Stimulated activated CD8-positive, alpha-beta memory T cell treated with anti-CD3 and anti-CD28 coated beads, Interleukin-12 subunit alpha, Interleukin-12 subunit beta, amount 100 ng/mL, for 24 hours (primary cell): ENCODE measurements around the gene MTHFD2.
"Not testable (repeated sequence)": the region's sequence is repeated elsewhere in the genome, so short reads cannot be mapped to it uniquely, and the experiment has no call there.

Experiments used
- DNase-seq: peaks from one replicate; pipeline ENCODE4 v3.0.0-alpha.2; 2020; ENCODE audit errors: extremely low read depth

MTHFD2 gene

GRCh38 chr2:74197049-74197448 is 1.4 kb upstream of the MTHFD2 start:
- DNase-seq: no peak

DNA sequence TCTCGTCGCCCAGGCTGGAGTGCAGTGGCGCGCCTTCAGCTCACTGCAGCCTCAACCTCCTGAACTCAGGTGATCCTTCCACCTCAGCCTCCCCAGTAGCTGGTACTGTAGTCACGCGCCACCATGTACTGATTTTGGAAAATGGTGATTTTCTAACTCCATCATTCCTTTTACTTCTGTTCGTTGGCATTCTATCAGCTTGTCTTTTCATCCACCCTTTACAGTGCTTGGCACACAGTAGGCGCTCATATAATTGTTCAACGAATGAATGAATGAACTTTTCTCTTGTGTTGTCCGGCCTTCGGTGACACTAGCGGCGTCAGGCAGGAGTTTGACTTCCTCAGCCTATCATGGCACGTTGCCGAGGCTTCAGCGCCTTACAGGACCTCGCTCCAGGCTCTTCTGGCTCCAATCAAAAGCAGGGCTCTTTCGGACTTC is 373 bp upstream of the MTHFD2 start:
- no peak for DNase-seq

GRCh38 chr2:74199275-74199701 is 873 bp downstream of the MTHFD2 start:
- no peak for DNase-seq

- DNase-seq: no peak
Observed at GRCh38 chr2:74199871-74200305, 1.5 kb downstream of the MTHFD2 start.

DNA sequence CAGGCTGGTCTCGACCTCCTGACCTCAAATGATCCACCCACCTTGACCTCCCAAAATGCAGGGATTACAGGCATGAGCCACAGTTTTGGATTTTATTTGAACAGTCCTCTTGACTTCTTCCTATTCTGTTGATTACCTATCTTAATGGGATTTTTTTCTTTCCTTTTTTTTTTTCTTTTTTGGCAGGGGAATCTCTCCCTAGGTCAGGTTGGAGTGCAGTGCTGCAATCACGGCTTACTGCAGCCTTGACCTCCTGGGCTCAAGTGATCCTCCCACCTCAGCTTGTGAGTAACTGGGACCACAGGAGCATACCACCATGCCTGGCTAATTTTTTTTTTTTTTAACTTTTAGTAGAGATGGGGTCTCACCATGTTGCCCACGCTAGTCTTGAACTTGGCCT is 2.8 kb downstream of the MTHFD2 start:
- DNase-seq: no peak

DNA sequence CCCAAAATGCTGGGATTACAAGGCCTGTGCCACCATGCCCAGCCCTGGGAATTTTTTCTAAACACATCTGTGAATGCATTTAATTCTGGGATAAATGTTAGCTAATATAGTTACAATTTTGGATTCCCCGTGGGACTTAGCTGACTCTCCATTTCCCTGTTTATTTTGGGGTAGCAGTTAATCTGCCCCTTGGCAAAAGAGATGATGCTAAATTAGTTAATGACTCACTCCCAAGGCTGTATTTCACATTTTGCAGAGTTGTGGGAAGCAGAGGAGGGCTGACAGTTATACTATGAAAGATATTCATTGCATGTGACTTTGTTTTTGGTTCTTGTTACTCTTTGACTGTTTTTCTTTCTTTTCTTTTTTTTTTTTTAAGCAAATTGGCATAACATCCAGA is 3.2 kb downstream of the MTHFD2 start:
- no peak for DNase-seq

GRCh38 chr2:74204436-74204835 is 6.0 kb downstream of the MTHFD2 start:
- no peak for DNase-seq

DNA sequence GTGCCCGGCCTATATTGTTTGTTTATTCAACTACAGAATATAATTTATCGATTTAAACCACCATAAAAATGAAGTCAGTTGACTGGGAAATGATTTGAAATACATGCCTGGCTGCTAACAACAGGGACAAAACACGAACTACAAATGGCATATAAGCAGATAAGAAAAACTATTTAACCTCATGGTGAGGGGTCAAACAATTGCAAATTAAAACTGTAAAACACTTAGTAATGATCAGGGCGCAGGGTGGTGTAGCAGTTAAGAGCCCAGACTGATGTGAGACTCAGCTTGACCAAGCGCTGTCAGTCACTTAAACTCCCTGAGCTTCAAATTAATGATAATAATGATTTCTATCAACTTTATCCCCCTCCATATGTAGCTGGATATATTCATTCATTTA is 6.7 kb downstream of the MTHFD2 start:
- no peak for DNase-seq

DNA sequence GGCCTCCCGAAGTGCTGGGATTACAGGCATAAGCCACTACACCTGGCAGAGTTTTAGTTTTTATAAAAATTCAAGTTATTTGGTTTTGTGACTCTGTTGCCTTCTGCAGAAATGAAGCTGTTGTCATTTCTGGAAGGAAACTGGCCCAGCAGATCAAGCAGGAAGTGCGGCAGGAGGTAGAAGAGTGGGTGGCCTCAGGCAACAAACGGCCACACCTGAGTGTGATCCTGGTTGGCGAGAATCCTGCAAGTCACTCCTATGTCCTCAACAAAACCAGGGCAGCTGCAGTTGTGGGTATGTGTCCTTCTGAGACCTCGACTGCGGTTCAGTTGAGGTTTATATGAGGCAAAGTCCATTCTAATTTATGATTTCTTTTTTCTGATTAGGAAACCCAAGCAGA is 7.2 kb downstream of the MTHFD2 start:
- no peak for DNase-seq

GRCh38 chr2:74206180-74206688 is 7.8 kb downstream of the MTHFD2 start:
- no peak for DNase-seq

- no peak for DNase-seq
Observed at GRCh38 chr2:74212702-74213410, 14.4 kb downstream of the MTHFD2 start.

DNA sequence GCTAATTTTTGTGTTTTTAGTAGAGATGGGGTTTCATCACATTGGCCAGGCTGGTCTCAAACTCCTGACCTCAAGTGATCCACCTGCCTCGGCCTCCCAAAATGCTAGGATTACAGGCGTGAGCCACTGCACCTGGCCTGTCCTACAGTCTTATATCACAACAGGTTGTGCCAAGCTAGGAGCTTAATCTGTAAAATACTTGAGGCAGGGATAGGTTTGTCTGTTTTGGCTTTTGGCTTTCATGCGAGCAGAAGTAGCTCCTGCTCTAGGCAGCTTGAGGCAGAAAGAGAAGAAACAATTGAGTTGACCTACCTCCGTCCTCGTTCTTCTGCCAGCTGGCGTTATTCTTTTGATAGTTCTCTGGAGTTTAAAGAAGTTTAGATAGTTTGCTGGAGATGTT is 17.4 kb downstream of the MTHFD2 start:
- DNase-seq: not testable (repeated sequence)

DNA sequence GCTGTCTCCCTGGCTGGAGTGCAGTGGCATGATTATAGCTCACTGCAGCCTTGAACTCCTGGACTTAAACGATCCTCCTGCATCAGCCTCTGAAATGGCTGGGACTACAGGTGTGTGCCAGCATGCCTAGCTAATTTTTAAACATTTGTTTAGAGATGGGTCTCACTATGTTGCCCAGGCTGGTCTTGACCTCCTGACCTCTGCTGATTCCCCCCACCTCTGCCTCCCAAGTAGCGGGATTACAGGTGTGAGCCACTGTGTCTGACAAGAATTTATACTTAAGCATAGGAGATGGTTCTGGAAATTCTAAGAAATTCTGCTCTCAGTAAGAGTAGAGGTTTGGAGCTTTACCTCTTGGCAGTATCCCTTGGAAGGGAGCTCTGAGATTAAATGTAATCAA is 18.2 kb downstream of the MTHFD2 start:
- DNase-seq: no peak

- DNase-seq: no peak
Observed at GRCh38 chr2:74219846-74220486, 21.6 kb downstream of the MTHFD2 start.

DNA sequence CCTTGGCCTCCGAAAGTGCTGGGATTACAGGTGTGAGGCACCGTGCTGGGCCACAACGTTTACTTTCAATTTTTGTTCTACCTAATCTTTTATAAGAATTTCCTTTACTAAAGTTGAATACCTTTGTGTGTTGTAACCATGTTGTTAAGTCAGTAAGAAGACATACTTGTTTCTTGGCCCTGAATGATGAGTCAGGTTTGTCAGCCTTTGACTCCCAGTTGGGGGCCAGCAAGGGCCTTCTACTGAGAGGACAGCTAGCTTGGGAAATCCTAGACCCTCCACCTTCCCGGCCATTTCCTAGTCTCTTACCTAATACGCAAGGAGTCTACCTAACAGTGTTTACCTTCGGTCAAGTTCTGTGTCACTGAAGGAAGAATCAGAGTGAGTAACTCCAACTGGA is 22.7 kb downstream of the MTHFD2 start:
- no peak for DNase-seq

DNA sequence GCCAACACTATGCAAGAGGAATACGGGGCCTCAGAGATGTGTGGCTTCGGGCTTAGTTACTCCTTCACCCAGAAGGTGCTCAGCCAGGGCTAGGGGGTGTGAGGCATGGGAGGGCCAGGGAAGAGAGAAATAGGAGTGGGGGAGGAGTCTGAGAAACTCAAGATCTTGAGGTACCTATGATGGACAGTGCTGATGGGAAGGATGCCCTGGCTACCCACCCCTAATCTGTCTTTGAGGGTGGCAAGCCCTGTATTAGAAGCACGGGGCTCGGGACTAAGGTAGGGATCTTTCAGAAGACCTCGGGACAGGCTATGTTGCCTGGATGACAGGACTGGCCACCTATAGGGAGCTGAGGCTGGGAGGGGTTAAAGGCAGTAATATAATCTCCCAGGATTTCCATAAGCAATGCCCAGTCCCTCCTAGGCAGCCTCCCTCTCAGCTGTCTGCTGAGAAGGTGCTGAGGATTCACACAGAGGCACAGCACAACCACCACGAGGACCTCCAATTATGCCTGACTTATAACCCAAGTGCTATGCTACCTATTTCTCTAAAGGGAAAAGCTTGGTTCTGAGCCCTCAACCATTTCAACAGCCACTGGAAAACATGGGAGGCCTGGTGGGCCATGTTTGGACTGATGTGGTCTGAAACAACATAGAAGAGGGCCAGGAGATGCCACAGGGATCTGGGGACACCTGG is 23.3 kb downstream of the MTHFD2 start:
- DNase-seq: no peak

- no peak for DNase-seq
Observed at GRCh38 chr2:74222300-74222650, 23.9 kb downstream of the MTHFD2 start.

DNA sequence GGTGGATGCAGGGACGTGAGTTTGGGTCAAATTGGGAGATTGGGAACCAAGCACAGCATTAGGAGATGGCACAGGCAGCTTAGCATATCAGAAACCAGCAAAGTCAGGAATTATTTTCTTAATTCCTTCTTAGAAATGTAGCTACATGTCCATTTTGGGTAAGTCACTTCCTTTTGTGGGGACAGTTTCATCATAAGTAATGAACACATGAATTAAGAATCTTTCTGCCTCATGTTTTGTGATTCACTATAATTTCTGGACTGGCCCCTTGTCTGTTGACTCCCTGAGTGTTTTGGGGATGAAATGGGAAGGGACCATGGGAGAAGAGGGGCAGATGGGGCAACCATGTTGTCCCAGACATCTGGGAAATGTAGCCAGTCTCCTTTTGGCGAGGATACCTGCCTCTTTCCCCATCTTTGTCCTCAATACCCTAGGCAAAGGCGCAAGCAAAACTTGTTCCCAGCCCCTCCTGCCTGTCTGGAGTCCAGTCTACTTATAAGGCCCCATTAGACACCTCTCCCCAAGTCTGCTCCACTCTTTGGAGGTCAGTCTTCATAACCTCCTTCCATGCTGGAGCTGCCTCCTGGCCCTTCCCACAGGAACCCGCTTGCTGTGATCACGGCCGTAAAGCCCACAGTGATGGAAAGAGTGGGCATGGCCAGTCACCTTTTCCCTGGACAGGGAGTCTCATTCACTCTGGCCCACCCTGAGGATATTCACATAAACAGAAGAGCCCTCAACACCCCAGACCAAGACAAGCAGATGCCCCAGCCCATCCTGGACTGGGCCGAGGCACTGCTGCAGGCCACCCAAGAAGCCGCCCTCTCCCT is 25.7 kb downstream of the MTHFD2 start:
- no peak for DNase-seq

DNA sequence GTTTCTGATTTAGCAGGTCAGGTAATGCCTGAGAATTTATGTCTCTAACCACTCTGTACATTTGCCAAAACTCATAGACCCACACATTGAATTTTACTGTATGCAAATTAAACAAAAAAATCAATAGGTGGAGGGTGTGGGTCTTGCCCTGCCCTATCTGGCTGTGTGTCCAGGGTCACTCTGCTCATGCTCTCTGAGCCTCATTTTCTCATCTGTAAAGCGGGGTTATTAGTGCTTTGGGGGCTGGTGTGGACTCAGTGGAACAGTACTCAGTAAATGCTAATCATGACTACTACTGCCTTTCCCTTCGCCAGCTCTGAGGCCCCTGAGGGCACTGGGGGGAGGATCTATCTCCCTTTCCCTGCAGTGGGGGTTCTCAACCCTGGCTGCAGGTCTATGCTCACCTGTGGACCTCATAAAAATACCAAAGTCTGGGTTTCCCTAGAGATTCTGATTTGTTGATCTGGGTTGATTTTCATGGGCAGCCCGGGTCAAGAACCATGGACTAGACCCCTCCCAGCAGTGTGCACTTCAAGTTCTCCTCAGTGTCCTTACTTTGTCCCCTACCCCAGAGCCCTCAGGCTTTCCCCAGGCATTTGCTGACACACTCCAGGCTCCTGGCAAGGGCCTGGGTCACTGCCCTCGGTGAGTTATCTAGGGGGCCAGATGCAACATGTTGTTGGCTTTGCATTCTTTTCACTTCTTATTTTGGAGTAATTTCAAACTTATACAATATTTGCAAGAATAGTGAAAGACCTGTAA is 27.5 kb downstream of the MTHFD2 start:
- no peak for DNase-seq

DNA sequence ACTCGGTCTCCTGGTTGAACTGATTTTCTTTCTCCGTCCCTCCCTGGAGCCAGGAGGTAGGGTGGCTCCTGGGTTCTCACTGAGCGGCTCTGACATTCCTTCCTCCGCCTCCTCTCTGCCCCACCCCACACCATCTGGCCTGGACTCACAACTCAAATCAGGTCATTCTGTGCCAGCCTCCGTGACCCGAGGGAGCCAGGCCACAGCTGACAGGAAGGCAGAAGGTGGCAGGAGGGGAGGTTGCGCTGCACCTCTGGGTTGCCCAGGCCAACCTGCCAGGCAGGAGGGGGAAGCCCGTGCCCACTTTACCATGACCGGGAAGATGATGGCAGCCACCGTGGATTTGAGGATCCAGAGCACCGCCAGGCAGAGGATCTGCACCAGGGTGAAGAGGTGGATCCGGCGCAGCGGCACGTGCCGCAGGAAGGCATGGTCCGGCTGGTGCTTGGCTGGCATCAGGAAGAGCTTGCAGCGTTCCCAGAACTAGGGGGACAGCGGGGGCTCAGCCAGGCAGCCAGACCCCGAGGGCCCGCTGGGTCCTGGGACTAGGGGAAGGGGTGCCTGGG is 28.3 kb downstream of the MTHFD2 start:
- DNase-seq: no peak

GRCh38 chr2:74227646-74228045 is 29.2 kb downstream of the MTHFD2 start:
- DNase-seq: no peak
